WERI-Rb-1 (cell line): Measurements from ENCODE around the gene PARP3.
A peak's percentile ranks its signal among the peaks of the same experiment; 100 is the strongest.

Experiments
- DNase-seq: peaks from one replicate; pipeline ENCODE4 v3.0.0-alpha.2; 2020
- H3K27ac ChIP-seq: fragments of 250-450 bp; sonication (Bioruptor Pico); 2 replicates; pipeline ENCODE4 v1.5.1; 2020; ENCODE audit warnings: mild to moderate bottlenecking, moderate library complexity
- H3K27me3 ChIP-seq: fragments of 250-450 bp; sonication (Bioruptor Pico); 2 replicates; pipeline ENCODE4 v1.5.1; 2021; ENCODE audit warnings: mild to moderate bottlenecking, low read depth, moderate library complexity; ENCODE audit not compliant: insufficient read depth, severe bottlenecking
- H3K36me3 ChIP-seq: fragments of 250-450 bp; sonication (Bioruptor Pico); 2 replicates; pipeline ENCODE4 v1.5.1; 2020; ENCODE audit warnings: mild to moderate bottlenecking, moderate library complexity
- H3K4me3 ChIP-seq: 2 replicates; pipeline ENCODE4 v1.5.1; 2011; ENCODE audit warnings: low read depth, mild to moderate bottlenecking, control low read depth, low read length
- H3K9me3 ChIP-seq: fragments of 250-450 bp; sonication (Bioruptor Pico); 2 replicates; pipeline ENCODE4 v1.5.1; 2021; ENCODE audit warnings: mild to moderate bottlenecking, moderate library complexity; ENCODE audit not compliant: severe bottlenecking
- TF ChIP-seq, protein P1 (sequence below): IDR thresholded peaks from 2 replicates; pipeline ENCODE4 v1.5.1; 2011; ENCODE audit warnings: low read depth, mild to moderate bottlenecking, control low read depth, inconsistent platforms, low read length

PARP3 gene

DNA sequence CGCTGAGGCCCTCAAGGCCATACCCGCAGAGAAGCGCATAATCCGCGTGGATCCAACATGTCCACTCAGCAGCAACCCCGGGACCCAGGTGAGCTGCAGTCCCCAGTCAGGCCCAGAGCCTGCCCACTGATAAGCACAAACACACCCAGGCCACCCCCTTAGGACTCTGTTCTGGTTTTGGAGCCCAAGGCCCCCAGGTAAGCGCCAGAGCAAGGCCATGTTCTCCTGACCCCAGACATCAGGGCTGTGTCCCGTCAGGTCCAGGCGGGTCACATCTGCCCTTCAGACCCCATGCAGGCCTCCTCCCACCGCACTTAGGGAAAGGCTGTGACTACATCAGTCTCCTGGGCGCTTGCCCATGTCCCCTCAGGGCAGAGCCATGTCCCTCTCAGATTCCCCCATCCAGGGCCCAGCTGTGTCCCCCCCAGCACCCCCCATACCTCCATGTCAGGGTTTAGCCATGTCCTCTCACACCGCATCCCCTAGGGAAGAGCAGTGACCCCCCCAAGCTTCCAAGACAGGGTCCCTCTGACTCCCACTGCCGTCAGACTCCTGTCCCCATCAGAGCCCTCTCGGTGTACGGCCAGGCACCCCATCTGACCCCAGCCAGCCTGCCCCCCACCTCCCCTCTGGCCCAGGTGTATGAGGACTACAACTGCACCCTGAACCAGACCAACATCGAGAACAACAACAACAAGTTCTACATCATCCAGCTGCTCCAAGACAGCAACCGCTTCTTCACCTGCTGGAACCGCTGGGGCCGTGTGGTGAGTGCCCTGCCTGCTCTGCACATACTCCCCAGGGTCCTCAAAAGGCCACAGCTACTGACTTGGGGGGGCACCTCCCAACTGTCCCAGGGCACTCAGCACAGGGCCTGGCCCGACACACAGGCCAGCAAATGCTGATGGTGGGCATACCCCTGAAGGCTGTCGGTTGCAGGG lies 1.6 kb downstream of the PARP3 start:
- no peak for DNase-seq
- Histone ChIP-seq H3K27me3 (no peaks in the 10 kb centered on the region), H3K36me3 (peaks cover 9% of the 10 kb centered on the region), H3K9me3 (no peaks in the 10 kb centered on the region), H3K4me3 (no peak overlapping the region), H3K27ac (peak overlapping the region; percentile 88; the same call in 1 of the 2 replicates)
- TF ChIP-seq, protein P1, sequence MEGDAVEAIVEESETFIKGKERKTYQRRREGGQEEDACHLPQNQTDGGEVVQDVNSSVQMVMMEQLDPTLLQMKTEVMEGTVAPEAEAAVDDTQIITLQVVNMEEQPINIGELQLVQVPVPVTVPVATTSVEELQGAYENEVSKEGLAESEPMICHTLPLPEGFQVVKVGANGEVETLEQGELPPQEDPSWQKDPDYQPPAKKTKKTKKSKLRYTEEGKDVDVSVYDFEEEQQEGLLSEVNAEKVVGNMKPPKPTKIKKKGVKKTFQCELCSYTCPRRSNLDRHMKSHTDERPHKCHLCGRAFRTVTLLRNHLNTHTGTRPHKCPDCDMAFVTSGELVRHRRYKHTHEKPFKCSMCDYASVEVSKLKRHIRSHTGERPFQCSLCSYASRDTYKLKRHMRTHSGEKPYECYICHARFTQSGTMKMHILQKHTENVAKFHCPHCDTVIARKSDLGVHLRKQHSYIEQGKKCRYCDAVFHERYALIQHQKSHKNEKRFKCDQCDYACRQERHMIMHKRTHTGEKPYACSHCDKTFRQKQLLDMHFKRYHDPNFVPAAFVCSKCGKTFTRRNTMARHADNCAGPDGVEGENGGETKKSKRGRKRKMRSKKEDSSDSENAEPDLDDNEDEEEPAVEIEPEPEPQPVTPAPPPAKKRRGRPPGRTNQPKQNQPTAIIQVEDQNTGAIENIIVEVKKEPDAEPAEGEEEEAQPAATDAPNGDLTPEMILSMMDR: no peak

DNA sequence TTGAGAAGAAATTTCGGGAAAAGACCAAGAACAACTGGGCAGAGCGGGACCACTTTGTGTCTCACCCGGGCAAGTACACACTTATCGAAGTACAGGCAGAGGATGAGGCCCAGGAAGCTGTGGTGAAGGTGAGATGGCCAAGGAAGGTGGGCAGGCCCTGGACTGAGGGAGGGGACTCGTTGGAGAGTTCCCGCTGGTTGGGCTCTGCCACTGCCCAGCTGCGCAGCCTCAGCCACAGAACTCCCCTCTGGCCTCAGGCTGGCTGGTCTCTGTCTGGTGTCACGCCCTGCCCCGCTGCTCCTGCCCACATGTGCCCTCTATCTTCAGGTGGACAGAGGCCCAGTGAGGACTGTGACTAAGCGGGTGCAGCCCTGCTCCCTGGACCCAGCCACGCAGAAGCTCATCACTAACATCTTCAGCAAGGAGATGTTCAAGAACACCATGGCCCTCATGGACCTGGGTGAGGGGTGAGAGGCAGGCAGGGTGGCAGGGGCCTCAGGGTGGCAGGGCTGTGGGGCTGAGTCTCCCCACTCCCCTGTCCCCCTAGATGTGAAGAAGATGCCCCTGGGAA lies 2.4 kb downstream of the PARP3 start:
- no peak for DNase-seq
- peaks cover 1% of the 10 kb centered on the region for H3K36me3 ChIP-seq
- H3K9me3 ChIP-seq: no peaks in the 10 kb centered on the region
- H3K27me3 ChIP-seq: no peaks in the 10 kb centered on the region
- H3K4me3 ChIP-seq: no peak overlapping the region
- H3K27ac ChIP-seq: no peak overlapping the region
- TF ChIP-seq, protein P1: no peak

DNA sequence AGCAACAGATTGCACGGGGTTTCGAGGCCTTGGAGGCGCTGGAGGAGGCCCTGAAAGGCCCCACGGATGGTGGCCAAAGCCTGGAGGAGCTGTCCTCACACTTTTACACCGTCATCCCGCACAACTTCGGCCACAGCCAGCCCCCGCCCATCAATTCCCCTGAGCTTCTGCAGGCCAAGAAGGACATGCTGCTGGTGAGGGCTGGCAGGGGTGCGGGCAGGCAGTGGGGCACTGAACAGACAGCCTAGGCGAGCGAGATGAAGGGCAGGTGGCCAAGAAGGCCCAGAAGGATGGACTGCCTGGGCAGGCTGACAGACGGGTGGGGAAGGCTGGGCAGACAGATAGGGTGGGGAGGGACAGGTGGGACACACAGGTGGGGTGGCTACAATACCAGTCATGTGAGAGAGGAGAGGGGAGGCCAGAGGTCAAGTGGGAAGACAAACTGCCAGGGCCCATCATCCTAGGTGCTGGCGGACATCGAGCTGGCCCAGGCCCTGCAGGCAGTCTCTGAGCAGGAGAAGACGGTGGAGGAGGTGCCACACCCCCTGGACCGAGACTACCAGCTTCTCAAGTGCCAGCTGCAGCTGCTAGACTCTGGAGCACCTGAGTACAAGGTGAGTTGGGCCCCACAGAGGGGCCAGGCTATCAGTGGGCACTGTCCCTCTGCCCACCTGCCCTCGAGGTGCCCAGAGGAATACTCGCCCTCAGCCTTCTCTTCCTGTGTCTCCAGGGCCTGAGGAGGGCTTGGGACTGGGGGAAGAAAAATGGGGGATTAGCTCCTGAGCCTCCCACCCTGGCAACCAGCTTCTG lies 3.1 kb downstream of the PARP3 start:
- no peaks in the 10 kb centered on the region for H3K36me3 ChIP-seq
- H3K9me3 ChIP-seq: no peaks in the 10 kb centered on the region
- no peaks in the 10 kb centered on the region for H3K27me3 ChIP-seq
- H3K27ac ChIP-seq: no peak overlapping the region
- TF ChIP-seq, protein P1: no peak
- H3K4me3 ChIP-seq: no peak overlapping the region
- no peak for DNase-seq

DNA sequence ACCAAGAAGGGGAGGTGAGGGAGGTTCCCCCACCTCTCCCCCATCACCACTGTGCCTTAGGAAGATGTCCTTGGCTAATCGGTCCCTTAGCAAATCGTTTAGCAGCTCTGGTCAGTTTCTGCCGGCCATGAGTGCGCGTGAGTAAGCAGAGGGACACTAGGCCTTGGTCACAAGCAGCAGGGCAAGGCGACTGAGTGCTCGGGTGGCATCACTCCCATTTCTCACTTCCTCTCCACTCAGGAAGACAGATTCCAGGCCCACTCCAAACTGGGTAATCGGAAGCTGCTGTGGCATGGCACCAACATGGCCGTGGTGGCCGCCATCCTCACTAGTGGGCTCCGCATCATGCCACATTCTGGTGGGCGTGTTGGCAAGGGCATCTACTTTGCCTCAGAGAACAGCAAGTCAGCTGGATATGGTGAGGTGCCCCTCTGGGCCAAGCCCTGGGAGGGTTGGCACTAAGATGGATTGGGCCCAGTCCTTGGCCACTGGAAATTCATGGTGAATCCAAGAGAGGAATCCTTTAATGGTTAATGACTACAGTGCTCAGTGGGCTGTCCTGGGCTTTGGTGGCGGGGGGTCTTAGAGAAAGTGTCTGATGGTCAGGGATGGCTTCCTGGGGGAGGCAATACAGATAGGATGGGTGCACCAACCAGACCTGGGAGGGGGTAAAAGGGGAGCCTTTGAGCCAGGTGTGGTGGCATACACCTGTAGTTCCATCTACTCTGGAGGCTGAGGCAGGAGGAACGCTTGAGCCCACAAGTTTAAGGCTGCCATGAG lies 4.0 kb downstream of the PARP3 start:
- Histone ChIP-seq H3K27me3 (no peaks in the 10 kb centered on the region), H3K27ac (no peak overlapping the region), H3K4me3 (no peak overlapping the region), H3K36me3 (no peaks in the 10 kb centered on the region), H3K9me3 (no peaks in the 10 kb centered on the region)
- DNase-seq: no peak
- TF ChIP-seq, protein P1: no peak

DNA sequence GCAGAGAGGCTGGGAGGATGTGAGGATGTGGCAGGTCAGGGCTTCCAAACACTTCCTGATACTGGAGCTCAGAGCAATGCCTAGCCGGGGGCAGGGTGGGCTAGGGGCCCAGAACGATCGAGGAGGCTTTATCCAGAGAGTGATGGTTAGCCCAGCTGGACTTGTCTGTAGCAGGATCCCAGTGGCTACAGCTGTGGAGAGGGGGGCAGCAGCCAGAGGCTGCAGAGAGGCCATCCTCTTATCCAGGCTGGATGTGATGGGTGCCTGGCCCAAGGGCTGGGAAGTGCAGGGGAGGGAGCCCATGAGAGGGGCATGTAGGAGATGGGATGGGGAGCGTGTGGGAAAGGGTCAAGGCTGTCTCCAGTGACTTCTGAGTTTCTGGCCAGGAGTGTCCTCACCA lies 4.6 kb downstream of the PARP3 start:
- no peak overlapping the region for H3K27ac ChIP-seq
- TF ChIP-seq, protein P1: no peak
- no peak for DNase-seq
- H3K36me3 ChIP-seq: no peaks in the 10 kb centered on the region
- H3K27me3 ChIP-seq: no peaks in the 10 kb centered on the region
- no peaks in the 10 kb centered on the region for H3K9me3 ChIP-seq
- no peak overlapping the region for H3K4me3 ChIP-seq
